ENCODE measurements around the gene NOX3. TPM values are rescaled to one million over a fixed set of nuclear protein-coding genes. Genes with fewer than 3 reads are reported as not detected.

The NOX3 gene
- total RNA-seq, 3 donors from 2014 or later, result not detected

DNA sequence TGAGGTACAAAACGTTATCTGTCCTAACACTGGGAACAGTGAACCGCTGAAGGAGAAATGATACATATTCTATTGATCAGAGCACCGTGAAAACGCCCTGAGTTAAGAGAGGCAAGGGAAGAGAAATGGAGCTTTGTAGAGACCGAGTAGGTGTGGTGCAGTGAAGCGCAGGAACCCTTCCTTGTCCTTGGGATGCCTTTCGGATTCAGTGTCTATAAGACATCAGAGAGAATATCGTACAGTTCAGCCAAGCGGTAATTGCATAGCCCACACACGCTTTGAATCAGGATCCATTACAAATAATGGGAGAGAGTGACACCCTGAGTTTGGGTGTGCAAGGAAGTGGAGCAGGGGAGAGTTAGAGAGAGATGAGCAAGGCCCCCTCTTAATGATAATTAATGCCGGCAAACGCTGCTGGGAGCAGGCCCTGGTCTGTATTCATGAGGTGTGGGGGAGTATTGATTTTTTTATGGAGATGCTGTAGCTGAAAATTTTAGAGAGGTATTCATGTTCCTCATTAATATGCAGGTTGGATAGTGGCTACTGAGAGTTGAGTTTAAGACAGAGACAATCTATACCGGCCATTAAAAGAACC is 20.7 kb downstream of the NOX3 start:
- intact Hi-C loops (cut with DNase I, micrococcal nuclease), result no loop called here
- H3K4me1 ChIP-seq (ENCODE audit: low read depth), result no peaks in the 10 kb centered on the region
- H3K9me3 ChIP-seq, result no peaks in the 10 kb centered on the region
- TF ChIP-seq, protein P1, sequence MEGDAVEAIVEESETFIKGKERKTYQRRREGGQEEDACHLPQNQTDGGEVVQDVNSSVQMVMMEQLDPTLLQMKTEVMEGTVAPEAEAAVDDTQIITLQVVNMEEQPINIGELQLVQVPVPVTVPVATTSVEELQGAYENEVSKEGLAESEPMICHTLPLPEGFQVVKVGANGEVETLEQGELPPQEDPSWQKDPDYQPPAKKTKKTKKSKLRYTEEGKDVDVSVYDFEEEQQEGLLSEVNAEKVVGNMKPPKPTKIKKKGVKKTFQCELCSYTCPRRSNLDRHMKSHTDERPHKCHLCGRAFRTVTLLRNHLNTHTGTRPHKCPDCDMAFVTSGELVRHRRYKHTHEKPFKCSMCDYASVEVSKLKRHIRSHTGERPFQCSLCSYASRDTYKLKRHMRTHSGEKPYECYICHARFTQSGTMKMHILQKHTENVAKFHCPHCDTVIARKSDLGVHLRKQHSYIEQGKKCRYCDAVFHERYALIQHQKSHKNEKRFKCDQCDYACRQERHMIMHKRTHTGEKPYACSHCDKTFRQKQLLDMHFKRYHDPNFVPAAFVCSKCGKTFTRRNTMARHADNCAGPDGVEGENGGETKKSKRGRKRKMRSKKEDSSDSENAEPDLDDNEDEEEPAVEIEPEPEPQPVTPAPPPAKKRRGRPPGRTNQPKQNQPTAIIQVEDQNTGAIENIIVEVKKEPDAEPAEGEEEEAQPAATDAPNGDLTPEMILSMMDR (IDR thresholded peaks at IDR 0.05), result no peak
- H3K36me3 ChIP-seq (ENCODE audit: low read depth), result no peaks in the 10 kb centered on the region
- DNase-seq (no peak), ATAC-seq (no peak)
- no peak overlapping the region for H3K4me3 ChIP-seq

DNA sequence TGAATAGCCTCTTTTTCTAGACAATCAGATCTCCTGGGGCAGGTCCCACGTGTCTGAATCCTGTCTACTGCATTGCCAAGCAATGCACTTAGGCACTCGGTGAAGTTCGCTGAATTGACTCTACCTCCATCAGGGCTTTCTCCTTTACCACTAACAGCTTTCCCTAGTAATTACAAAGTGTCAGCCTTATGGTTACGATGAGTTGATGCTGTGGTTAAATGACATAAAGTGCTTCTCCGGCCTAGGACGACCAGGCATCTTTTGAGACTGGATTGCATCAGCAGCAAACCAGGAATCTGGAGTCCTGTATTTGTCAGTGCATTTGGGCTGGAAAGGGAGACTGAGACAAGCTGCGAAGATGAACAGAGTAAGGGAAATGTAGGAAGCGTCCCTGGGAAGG is 21.5 kb downstream of the NOX3 start:
- ATAC-seq (no peak), DNase-seq (no peak)
- TF ChIP-seq, protein P1 (IDR thresholded peaks at IDR 0.05), result no peak
- no peaks in the 10 kb centered on the region for H3K9me3 ChIP-seq
- H3K36me3 ChIP-seq (ENCODE audit: low read depth), result no peaks in the 10 kb centered on the region
- intact Hi-C loops (cut with DNase I, micrococcal nuclease), result no loop called here
- no peak overlapping the region for H3K4me3 ChIP-seq
- H3K4me1 ChIP-seq (ENCODE audit: low read depth), result no peaks in the 10 kb centered on the region

DNA sequence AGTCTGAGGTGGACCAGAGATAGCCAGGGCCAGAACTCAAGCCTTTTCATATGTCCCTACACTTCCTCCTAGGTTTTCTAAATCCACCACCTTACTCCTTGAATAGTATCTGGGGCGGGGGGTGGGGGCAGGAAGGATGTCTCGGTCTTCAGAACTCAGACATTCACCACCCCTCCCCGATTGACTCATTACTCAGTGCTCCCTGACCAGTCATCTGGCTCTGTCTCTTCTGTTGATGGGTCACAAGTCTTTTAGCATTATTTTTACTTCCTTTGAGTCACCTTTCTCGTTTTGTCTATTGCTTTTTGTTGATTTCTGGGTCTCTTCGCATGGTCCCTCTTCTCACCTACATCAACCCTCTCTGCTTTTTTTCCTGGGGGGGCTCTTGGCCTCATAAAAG is 23.3 kb downstream of the NOX3 start:
- ATAC-seq (no peak), DNase-seq (no peak)
- intact Hi-C loops (cut with DNase I, micrococcal nuclease), result no loop called here
- Histone ChIP-seq H3K4me3 (no peak overlapping the region), H3K9me3 (no peaks in the 10 kb centered on the region), H3K36me3 (ENCODE audit: low read depth) (no peaks in the 10 kb centered on the region), H3K4me1 (ENCODE audit: low read depth) (no peaks in the 10 kb centered on the region)
- TF ChIP-seq, protein P1 (IDR thresholded peaks at IDR 0.05), result no peak

DNA sequence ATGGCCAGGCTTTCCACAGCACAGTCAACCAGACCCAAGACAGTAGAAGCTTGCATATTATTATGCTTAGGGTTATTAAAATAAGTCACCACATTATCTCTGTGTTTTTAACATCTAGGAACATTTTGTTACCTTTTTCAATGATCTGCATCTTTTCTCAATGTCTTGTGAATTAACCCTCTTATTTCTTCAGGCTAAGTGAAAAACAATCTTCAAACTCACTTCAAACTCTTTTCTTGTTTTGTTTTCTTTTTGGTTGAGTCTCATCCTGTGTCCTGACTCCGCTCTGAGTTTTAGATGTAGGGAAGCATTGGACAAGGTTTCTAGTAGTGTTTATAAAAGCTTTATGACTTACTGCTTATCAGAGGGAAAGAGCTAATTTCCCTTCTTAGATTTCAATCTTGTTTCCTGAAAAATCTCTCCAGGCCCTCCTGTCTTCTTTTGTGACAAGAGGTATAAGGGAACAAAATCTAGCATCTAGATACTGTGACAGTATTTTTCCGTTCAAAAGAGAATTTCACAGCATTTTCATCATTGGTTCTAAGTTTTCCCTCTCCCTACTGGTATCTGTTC is 26.2 kb downstream of the NOX3 start:
- H3K4me1 ChIP-seq (ENCODE audit: low read depth), result no peaks in the 10 kb centered on the region
- ATAC-seq (no peak), DNase-seq (no peak)
- TF ChIP-seq, protein P1 (IDR thresholded peaks at IDR 0.05), result no peak
- no peaks in the 10 kb centered on the region for H3K9me3 ChIP-seq
- intact Hi-C loops (cut with DNase I, micrococcal nuclease), result no loop called here
- H3K4me3 ChIP-seq, result no peak overlapping the region
- no peaks in the 10 kb centered on the region for H3K36me3 ChIP-seq (ENCODE audit: low read depth)

DNA sequence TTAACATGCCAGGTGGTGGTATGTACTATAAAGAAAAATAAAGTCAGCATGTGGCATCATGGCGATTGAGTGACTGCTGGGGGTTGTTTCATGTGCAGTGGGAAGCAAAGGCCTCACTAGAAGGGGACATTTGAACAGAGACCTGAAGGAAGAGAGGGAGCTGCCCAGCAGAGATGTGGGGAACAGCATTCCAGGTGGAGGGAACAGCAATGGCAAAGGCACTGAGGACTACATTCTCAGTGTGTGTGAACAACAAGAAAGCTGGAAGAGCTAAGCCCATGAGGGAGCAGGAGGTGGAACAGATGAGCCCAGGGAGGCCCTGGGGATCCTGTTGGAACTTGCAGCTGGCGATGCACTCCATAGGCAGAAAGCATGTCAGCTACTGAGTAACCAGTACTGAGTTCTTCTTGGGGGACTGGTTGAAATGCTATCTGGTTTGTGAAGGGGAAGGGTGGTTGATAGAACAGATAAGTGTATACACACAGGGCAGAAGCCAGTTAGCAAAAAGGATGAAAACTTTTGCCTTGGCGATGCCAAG is 29.2 kb downstream of the NOX3 start:
- TF ChIP-seq, protein P1 (IDR thresholded peaks at IDR 0.05), result no peak
- H3K4me3 ChIP-seq, result no peak overlapping the region
- no peaks in the 10 kb centered on the region for H3K4me1 ChIP-seq (ENCODE audit: low read depth)
- no peak for ATAC-seq
- H3K9me3 ChIP-seq, result no peaks in the 10 kb centered on the region
- no peaks in the 10 kb centered on the region for H3K36me3 ChIP-seq (ENCODE audit: low read depth)
- intact Hi-C loops (cut with DNase I, micrococcal nuclease), result no loop called here
- no peak for DNase-seq
